Mucosa of descending colon (tissue), 3 donors: ENCODE measurements around the gene BMP8A. TPM values are rescaled to one million over a fixed set of nuclear protein-coding genes. Genes with fewer than 3 reads are reported as not detected.

Experiments
- ATAC-seq: fragments of 200-7000 bp; cut with Tn5 transposase; one replicate; pipeline ENCODE4 v1.9.1; 2020; ENCODE audit warnings: mild to moderate bottlenecking, moderate library complexity
- DNase-seq, 3 donors: peaks; one replicate each; pipeline ENCODE4 v3.0.0-alpha.2; 2020
- H3K36me3 ChIP-seq: fragments of 200-600 bp; one replicate; pipeline ENCODE4 v1.8.0; 2021; ENCODE audit warnings: low read depth, mild to moderate bottlenecking
- H3K4me1 ChIP-seq: fragments of 200-600 bp; one replicate; pipeline ENCODE4 v1.8.0; 2021; ENCODE audit warnings: low read depth, mild to moderate bottlenecking
- H3K4me3 ChIP-seq: fragments of 200-600 bp; one replicate; pipeline ENCODE4 v1.8.0; 2021; ENCODE audit warnings: mild to moderate bottlenecking
- H3K9me3 ChIP-seq: fragments of 200-600 bp; one replicate; pipeline ENCODE4 v1.8.0; 2021; ENCODE audit warnings: mild to moderate bottlenecking
- CTCF ChIP-seq: fragments of 200-600 bp; IDR thresholded peaks from one replicate; pipeline ENCODE4 v1.8.0; 2022; ENCODE audit warnings: antibody characterized with exemption, mild to moderate bottlenecking
- intact Hi-C, 2 donors: fragments of 100-400 bp; cut with DNase I in 1 of 2; cut with micrococcal nuclease in 1 of 2; formaldehyde crosslinking; loops; one replicate each; pipeline versions ENCODE4 v1.11.0 to v1.11.1; 2022; cut with DNase I, micrococcal nuclease
- total RNA-seq, 3 donors: library from RNA; stranded (reverse); fragmentation: NEBNext Ultra II Directional in 2 of 3; extraction: Animal tissue kit (Norgen Biotek cat#: 25700) in 2 of 3; gene quantifications; one replicate each; pipeline versions ENCODE4 v1.2.1 to v1.2.4, GENCODE V29; 2021 to 2023
- donor health status: DM: no; HTN: no; CAD: no; lungs with moderate emphysema.
- donor health status: DM: no; HTN: no; CAD: no.
- donor health status: DM: no; HTN: yes; CAD: no.

Gene BMP8A
- total RNA-seq, 3 donors from 2014 or later: 6.5 to 9.2 (median 8.2) TPM

- no peak for DNase-seq
- ATAC-seq: no peak
- no peak overlapping the region for H3K4me3 ChIP-seq
- H3K9me3 ChIP-seq: no peaks in the 10 kb centered on the region
- no peak for TF ChIP-seq CTCF
- no peaks in the 10 kb centered on the region for H3K36me3 ChIP-seq
- intact Hi-C loops: no loop called here
- peaks cover 33% of the 10 kb centered on the region for H3K4me1 ChIP-seq
Measured at GRCh38 chr1:39572379-39573096, 81.1 kb downstream of the BMP8A start.

- intact Hi-C loops: no loop called here
- Histone ChIP-seq H3K9me3 (no peaks in the 10 kb centered on the region), H3K4me3 (no peak overlapping the region), H3K36me3 (no peaks in the 10 kb centered on the region), H3K4me1 (peaks cover 33% of the 10 kb centered on the region)
- TF ChIP-seq CTCF: no peak
- DNase-seq: no peak
- no peak for ATAC-seq
Measured at GRCh38 chr1:39573097-39573465, 81.6 kb downstream of the BMP8A start.

- ATAC-seq: no peak
- no peak for DNase-seq
- H3K4me1 ChIP-seq: peaks cover 33% of the 10 kb centered on the region
- intact Hi-C loops: no loop called here
- no peak for TF ChIP-seq CTCF
- H3K9me3 ChIP-seq: no peaks in the 10 kb centered on the region
- no peaks in the 10 kb centered on the region for H3K36me3 ChIP-seq
- H3K4me3 ChIP-seq: no peak overlapping the region
Measured at GRCh38 chr1:39573736-39574624, 82.5 kb downstream of the BMP8A start.

GRCh38 chr1:39574646-39575045 is 83.2 kb downstream of the BMP8A start:
- H3K4me3 ChIP-seq: peak overlapping the region; percentile 80
- no peak for TF ChIP-seq CTCF
- DNase-seq (peak in 2 of 3 donors; percentile 45 to 47), ATAC-seq (peak; percentile 48)
- H3K9me3 ChIP-seq: no peaks in the 10 kb centered on the region
- H3K4me1 ChIP-seq: peaks cover 33% of the 10 kb centered on the region
- no peaks in the 10 kb centered on the region for H3K36me3 ChIP-seq
- intact Hi-C loops: no loop called here

Other genes starting within 250 kb of the BMP8A start
- 100 to 1,000 TPM; 124 to 208 (median 146) TPM for gene PABPC4, start 85.2 kb downstream of the BMP8A start, total RNA-seq
- 1 to 10 TPM; 2.3 to 3.5 (median 2.4) TPM for gene HEYL, start 148.0 kb downstream of the BMP8A start, total RNA-seq
- gene NT5C1A, start 180.5 kb downstream of the BMP8A start, total RNA-seq: under 1 TPM in 1 of 3 donors, not detected in 2; 0.27 TPM
- under 1 TPM in 2 of 3 donors, not detected in 1; 0.07 to 0.51 TPM for gene HPCAL4, start 199.8 kb downstream of the BMP8A start, total RNA-seq
- gene PPIE, start 247.2 kb downstream of the BMP8A start, total RNA-seq: 10 to 100 TPM; 30.9 to 46.8 (median 41.8) TPM